Karpas-422 (cell line): ENCODE data around the gene KRTAP4-6. TPM values are rescaled to one million over a fixed set of nuclear protein-coding genes. Genes with fewer than 3 reads are reported as not detected.
"Not testable (repeated sequence)": the region's sequence is repeated elsewhere in the genome, so short reads cannot be mapped to it uniquely, and the experiment has no call there.

ENCODE experiments used
- DNase-seq: peaks from one replicate; pipeline ENCODE4 v3.0.0-alpha.2; 2015
- H2AFZ ChIP-seq: fragments of 200-600 bp; sonication (generic); 2 replicates; pipeline ENCODE4 v1.6.1; 2014; ENCODE audit warnings: antibody characterized with exemption, low read length, mixed read lengths
- H3K27ac ChIP-seq: fragments of 200-600 bp; sonication (generic); 2 replicates; pipeline ENCODE4 v1.5.1; 2014; ENCODE audit warnings: mild to moderate bottlenecking, low read length, moderate library complexity
- H3K27me3 ChIP-seq: fragments of 200-600 bp; sonication (generic); 2 replicates; pipeline ENCODE4 v1.6.1; 2014; ENCODE audit warnings: low read length, mixed read lengths
- H3K36me3 ChIP-seq: fragments of 200-600 bp; sonication (generic); 2 replicates; pipeline ENCODE4 v1.6.1; 2014; ENCODE audit warnings: low read length, mixed read lengths; ENCODE audit not compliant: insufficient read depth
- H3K4me1 ChIP-seq: fragments of 200-600 bp; sonication (generic); 2 replicates; pipeline ENCODE4 v1.6.1; 2014; ENCODE audit warnings: mild to moderate bottlenecking, low read length, mixed read lengths
- H3K4me2 ChIP-seq: fragments of 200-600 bp; sonication (generic); 2 replicates; pipeline ENCODE4 v1.6.1; 2014; ENCODE audit warnings: low read length, low read depth, mild to moderate bottlenecking; ENCODE audit not compliant: poor library complexity, severe bottlenecking
- H3K4me3 ChIP-seq: fragments of 200-600 bp; sonication (generic); 2 replicates; pipeline ENCODE4 v1.5.1; 2014; ENCODE audit warnings: mild to moderate bottlenecking, antibody characterized with exemption, low read length, mixed read lengths
- H3K79me2 ChIP-seq: fragments of 200-600 bp; sonication (generic); 2 replicates; pipeline ENCODE4 v1.6.1; 2014; ENCODE audit warnings: mild to moderate bottlenecking, low read length, mixed read lengths
- H3K9ac ChIP-seq: fragments of 200-600 bp; sonication (generic); 2 replicates; pipeline ENCODE4 v1.6.0; 2014; ENCODE audit warnings: low read length
- H3K9me2 ChIP-seq: fragments of 200-600 bp; sonication (generic), shearing (Covaris generic); replicated peaks from 2 replicates; pipeline ENCODE4 v1.6.0; 2014; ENCODE audit warnings: mild to moderate bottlenecking, low read length, moderate library complexity; ENCODE audit not compliant: insufficient read depth
- H3K9me3 ChIP-seq: fragments of 300-700, 200-600 bp; sonication (generic); 2 replicates; pipeline ENCODE4 v1.6.1; 2014; ENCODE audit warnings: low read length, mixed read lengths
- H4K20me1 ChIP-seq: fragments of 200-600 bp; sonication (generic); 2 replicates; pipeline ENCODE4 v1.6.1; 2014; ENCODE audit warnings: mild to moderate bottlenecking, antibody characterized with exemption, low read length, low read depth; ENCODE audit not compliant: insufficient read depth
- total RNA-seq: library from RNA; depleted of rRNA; stranded (reverse); fragments of >200 nt; shearing (Covaris generic); gene quantifications from 2 replicates; pipeline ENCODE4 v1.2.3, GENCODE V29; 2014; ENCODE audit warnings: low replicate concordance

KRTAP4-6 gene
- total RNA-seq, 1 experiment from 2014 or later = not detected

GRCh38 chr17:41141361-41141760, 1.0 kb upstream of the KRTAP4-6 start:
- no peak overlapping the region for H3K27ac ChIP-seq
- H3K4me3 ChIP-seq = no peak overlapping the region
- no peak overlapping the region for H2AFZ ChIP-seq
- H3K27me3 ChIP-seq = no peaks in the 10 kb centered on the region
- H3K4me1 ChIP-seq = no peaks in the 10 kb centered on the region
- no peak for DNase-seq
- no peaks in the 10 kb centered on the region for H3K79me2 ChIP-seq
- peaks cover 3% of the 10 kb centered on the region; the same call in 1 of the 2 replicates for H3K9me3 ChIP-seq
- no peaks in the 10 kb centered on the region for H3K36me3 ChIP-seq
- no peaks in the 10 kb centered on the region for H3K9me2 ChIP-seq
- no peaks in the 10 kb centered on the region for H4K20me1 ChIP-seq
- H3K9ac ChIP-seq = no peak overlapping the region
- no peak overlapping the region for H3K4me2 ChIP-seq

- H3K36me3 ChIP-seq, H2AFZ ChIP-seq, DNase-seq, H3K4me1 ChIP-seq, H3K9me2 ChIP-seq, H3K79me2 ChIP-seq, H3K4me3 ChIP-seq, H3K27ac ChIP-seq, H3K27me3 ChIP-seq, H3K4me2 ChIP-seq, H3K9ac ChIP-seq, H3K9me3 ChIP-seq, H4K20me1 ChIP-seq: not testable (repeated sequence)
These were observed 479 bp downstream of the KRTAP4-6 start for GRCh38 chr17:41139865-41140264.

- Histone ChIP-seq H3K9me3 (no peaks in the 10 kb centered on the region), H3K27me3 (no peaks in the 10 kb centered on the region), H3K4me2 (no peak overlapping the region), H3K9me2 (no peaks in the 10 kb centered on the region), H3K4me3 (no peak overlapping the region), H3K4me1 (no peaks in the 10 kb centered on the region), H2AFZ (no peak overlapping the region), H3K9ac (no peak overlapping the region), H3K27ac (no peak overlapping the region), H3K36me3 (no peaks in the 10 kb centered on the region), H4K20me1 (no peaks in the 10 kb centered on the region), H3K79me2 (no peaks in the 10 kb centered on the region)
- no peak for DNase-seq
These were observed 6.2 kb downstream of the KRTAP4-6 start for GRCh38 chr17:41133880-41134735.

GRCh38 chr17:41131979-41132378, 8.4 kb downstream of the KRTAP4-6 start:
- no peak overlapping the region for H3K9ac ChIP-seq
- H3K27me3 ChIP-seq = no peaks in the 10 kb centered on the region
- H3K9me3 ChIP-seq = no peaks in the 10 kb centered on the region
- H2AFZ ChIP-seq = no peak overlapping the region
- no peaks in the 10 kb centered on the region for H3K4me1 ChIP-seq
- H3K4me2 ChIP-seq = no peak overlapping the region
- no peaks in the 10 kb centered on the region for H3K36me3 ChIP-seq
- no peak overlapping the region for H3K4me3 ChIP-seq
- H3K9me2 ChIP-seq = no peaks in the 10 kb centered on the region
- no peak for DNase-seq
- no peak overlapping the region for H3K27ac ChIP-seq
- no peaks in the 10 kb centered on the region for H4K20me1 ChIP-seq
- no peaks in the 10 kb centered on the region for H3K79me2 ChIP-seq

GRCh38 chr17:41127371-41127770, 13.0 kb downstream of the KRTAP4-6 start:
- H3K36me3 ChIP-seq = no peaks in the 10 kb centered on the region
- H3K4me3 ChIP-seq = no peak overlapping the region
- H4K20me1 ChIP-seq = no peaks in the 10 kb centered on the region
- H3K4me2 ChIP-seq = no peak overlapping the region
- no peak for DNase-seq
- H3K4me1 ChIP-seq = no peaks in the 10 kb centered on the region
- H3K9me3 ChIP-seq = no peaks in the 10 kb centered on the region
- no peak overlapping the region for H2AFZ ChIP-seq
- no peak overlapping the region for H3K9ac ChIP-seq
- no peaks in the 10 kb centered on the region for H3K27me3 ChIP-seq
- no peaks in the 10 kb centered on the region for H3K79me2 ChIP-seq
- no peaks in the 10 kb centered on the region for H3K9me2 ChIP-seq
- H3K27ac ChIP-seq = no peak overlapping the region

- DNase-seq = no peak
- Histone ChIP-seq H3K27me3 (no peaks in the 10 kb centered on the region), H4K20me1 (no peaks in the 10 kb centered on the region)
These were observed 13.9 kb downstream of the KRTAP4-6 start for GRCh38 chr17:41126412-41126811.

GRCh38 chr17:41125064-41125463, 15.3 kb downstream of the KRTAP4-6 start:
- H3K4me3 ChIP-seq = no peak overlapping the region
- H3K9me2 ChIP-seq = no peaks in the 10 kb centered on the region
- no peaks in the 10 kb centered on the region for H3K9me3 ChIP-seq
- H3K79me2 ChIP-seq = no peaks in the 10 kb centered on the region
- no peak for DNase-seq
- H3K4me1 ChIP-seq = peaks cover 5% of the 10 kb centered on the region
- H3K27ac ChIP-seq = no peak overlapping the region
- H4K20me1 ChIP-seq = no peaks in the 10 kb centered on the region
- no peak overlapping the region for H3K9ac ChIP-seq
- no peak overlapping the region for H2AFZ ChIP-seq
- H3K36me3 ChIP-seq = no peaks in the 10 kb centered on the region
- H3K27me3 ChIP-seq = no peaks in the 10 kb centered on the region
- no peak overlapping the region for H3K4me2 ChIP-seq

More at GRCh38 chr17:41126412-41126811, 13.9 kb downstream of the KRTAP4-6 start:
- no peak overlapping the region for H3K27ac ChIP-seq
- H3K4me3 ChIP-seq = no peak overlapping the region
- H3K9me2 ChIP-seq = no peaks in the 10 kb centered on the region
- no peaks in the 10 kb centered on the region for H3K79me2 ChIP-seq
- no peak overlapping the region for H3K9ac ChIP-seq
- no peaks in the 10 kb centered on the region for H3K4me1 ChIP-seq
- H3K9me3 ChIP-seq = no peaks in the 10 kb centered on the region
- no peaks in the 10 kb centered on the region for H3K36me3 ChIP-seq
- H3K4me2 ChIP-seq = no peak overlapping the region
- no peak overlapping the region for H2AFZ ChIP-seq

GRCh38 chr17:41123991-41124371, 16.4 kb downstream of the KRTAP4-6 start, which contains the start of gene KRTAP4-12:
KRTAP4-12 (minus strand) TSS chr17:41124182; CDS start chr17:41124122, 60 bp downstream.
- not testable (repeated sequence) for H3K9ac ChIP-seq, H4K20me1 ChIP-seq, H3K27me3 ChIP-seq, H3K27ac ChIP-seq, H3K4me2 ChIP-seq, H3K4me1 ChIP-seq, H3K36me3 ChIP-seq, H3K9me2 ChIP-seq, H3K79me2 ChIP-seq, H3K4me3 ChIP-seq, H3K9me3 ChIP-seq, DNase-seq, H2AFZ ChIP-seq
